ENCODE results near the gene LEF1. TPM values are rescaled to one million over a fixed set of nuclear protein-coding genes. Genes with fewer than 3 reads are reported as not detected.

LEF1 gene
- total RNA-seq, 1 donor from 2014 or later = 55.0 TPM

DNA sequence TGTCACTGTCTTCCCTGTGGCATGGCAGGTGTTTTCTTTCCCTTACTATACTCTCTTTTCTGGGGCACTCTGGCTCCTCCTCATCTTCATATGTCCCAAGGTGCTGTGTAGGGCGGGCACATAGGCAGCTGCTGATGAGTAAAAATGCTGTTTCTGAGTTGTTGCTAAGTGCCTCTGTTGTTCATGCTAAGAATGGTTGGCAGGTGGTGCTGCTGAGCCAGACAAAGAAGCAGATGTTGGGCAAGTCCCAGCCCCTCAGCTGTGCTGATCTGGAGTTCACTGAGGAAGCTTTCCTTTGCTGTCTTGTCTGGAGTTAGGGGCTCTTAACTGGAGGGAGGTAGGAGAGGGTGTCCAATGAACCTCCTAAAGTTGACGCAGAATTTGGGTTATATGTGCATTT is 138.4 kb downstream of the LEF1 start:
- Mint-ChIP-seq H3K4me3 (no peak overlapping the region), H3K27me3 (ENCODE audit: low read depth) (no peaks in the 10 kb centered on the region), H3K27ac (ENCODE audit: unreplicated experiment) (peak overlapping the region; percentile 16), H3K4me1 (peaks cover 20% of the 10 kb centered on the region), H3K36me3 (ENCODE audit: low read depth) (peaks cover 12% of the 10 kb centered on the region), H3K9me3 (no peaks in the 10 kb centered on the region)
- peak; percentile 35 for DNase-seq (ENCODE audit: low read depth, low spot score)
- TF ChIP-seq, protein P1, sequence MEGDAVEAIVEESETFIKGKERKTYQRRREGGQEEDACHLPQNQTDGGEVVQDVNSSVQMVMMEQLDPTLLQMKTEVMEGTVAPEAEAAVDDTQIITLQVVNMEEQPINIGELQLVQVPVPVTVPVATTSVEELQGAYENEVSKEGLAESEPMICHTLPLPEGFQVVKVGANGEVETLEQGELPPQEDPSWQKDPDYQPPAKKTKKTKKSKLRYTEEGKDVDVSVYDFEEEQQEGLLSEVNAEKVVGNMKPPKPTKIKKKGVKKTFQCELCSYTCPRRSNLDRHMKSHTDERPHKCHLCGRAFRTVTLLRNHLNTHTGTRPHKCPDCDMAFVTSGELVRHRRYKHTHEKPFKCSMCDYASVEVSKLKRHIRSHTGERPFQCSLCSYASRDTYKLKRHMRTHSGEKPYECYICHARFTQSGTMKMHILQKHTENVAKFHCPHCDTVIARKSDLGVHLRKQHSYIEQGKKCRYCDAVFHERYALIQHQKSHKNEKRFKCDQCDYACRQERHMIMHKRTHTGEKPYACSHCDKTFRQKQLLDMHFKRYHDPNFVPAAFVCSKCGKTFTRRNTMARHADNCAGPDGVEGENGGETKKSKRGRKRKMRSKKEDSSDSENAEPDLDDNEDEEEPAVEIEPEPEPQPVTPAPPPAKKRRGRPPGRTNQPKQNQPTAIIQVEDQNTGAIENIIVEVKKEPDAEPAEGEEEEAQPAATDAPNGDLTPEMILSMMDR (conservative IDR thresholded peaks at IDR 0.05) = peak; percentile 70

DNA sequence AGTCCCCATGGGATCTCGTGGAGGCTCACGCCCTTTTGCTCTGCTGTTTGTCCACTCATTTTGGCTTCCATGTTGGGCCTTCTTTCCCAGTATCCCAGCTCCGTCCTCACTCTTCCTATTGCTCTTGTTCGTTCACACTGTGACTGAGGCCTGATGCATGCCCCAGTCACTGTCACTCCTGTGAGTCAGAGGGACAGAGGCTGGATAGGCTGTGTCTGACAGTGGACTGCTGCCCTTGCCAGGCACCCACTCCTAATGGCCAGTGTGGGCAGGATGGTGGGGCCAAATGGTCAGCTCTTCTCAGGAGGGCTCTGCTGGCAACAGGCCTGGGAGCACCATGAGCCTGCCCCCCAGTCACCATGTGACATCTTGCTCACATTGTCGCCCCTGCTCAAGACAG is 139.0 kb downstream of the LEF1 start:
- Mint-ChIP-seq H3K27me3 (ENCODE audit: low read depth) (no peaks in the 10 kb centered on the region), H3K9me3 (no peaks in the 10 kb centered on the region), H3K27ac (ENCODE audit: unreplicated experiment) (peak overlapping the region; percentile 16), H3K4me3 (no peak overlapping the region), H3K4me1 (peaks cover 17% of the 10 kb centered on the region), H3K36me3 (ENCODE audit: low read depth) (peaks cover 12% of the 10 kb centered on the region)
- DNase-seq (ENCODE audit: low read depth, low spot score) = no peak
- TF ChIP-seq, protein P1 (conservative IDR thresholded peaks at IDR 0.05) = no peak

DNA sequence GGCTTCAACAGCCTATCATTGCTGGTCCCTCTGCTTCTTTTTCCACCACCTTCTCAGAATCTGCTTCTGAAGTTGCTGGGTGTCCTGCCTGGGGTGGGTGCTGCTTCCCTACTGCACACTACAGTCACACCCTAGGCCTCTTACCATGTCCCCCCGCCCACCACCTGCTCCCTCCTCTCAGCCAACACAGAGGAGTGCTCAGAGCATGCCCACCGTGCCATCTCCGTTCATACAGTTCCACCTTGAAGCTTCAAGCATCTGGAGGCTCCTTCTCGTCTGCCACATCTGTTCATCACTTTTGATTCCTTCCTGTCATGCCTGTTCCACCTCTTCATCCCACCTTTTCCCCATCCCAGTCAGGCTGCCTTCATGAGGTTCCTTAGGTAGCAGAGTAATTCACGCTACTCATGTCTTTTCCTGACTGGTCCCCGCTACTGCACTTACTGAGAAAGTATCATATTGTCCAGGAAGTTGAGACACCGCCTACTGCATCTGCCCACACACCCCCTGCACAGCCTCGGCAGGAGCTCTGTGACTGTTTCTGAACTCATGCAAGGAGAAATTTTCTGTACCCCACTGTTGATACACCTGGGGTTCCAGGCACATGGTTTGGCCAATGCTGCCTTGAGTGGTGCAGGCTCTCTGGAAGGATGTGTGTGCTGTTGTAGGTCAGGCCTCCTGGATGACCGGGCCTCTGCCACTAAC is 139.6 kb downstream of the LEF1 start:
- TF ChIP-seq, protein P1 (conservative IDR thresholded peaks at IDR 0.05) = no peak
- Mint-ChIP-seq H3K36me3 (ENCODE audit: low read depth) (peaks cover 12% of the 10 kb centered on the region), H3K27me3 (ENCODE audit: low read depth) (no peaks in the 10 kb centered on the region), H3K4me1 (peaks cover 17% of the 10 kb centered on the region), H3K9me3 (no peaks in the 10 kb centered on the region), H3K27ac (ENCODE audit: unreplicated experiment) (peak overlapping the region; percentile 44), H3K4me3 (no peak overlapping the region)
- no peak for DNase-seq (ENCODE audit: low read depth, low spot score)

- H3K36me3 Mint-ChIP-seq (ENCODE audit: low read depth) = peaks cover 11% of the 10 kb centered on the region
Observed at GRCh38 chr4:108024878-108025165, 143.9 kb downstream of the LEF1 start.

DNA sequence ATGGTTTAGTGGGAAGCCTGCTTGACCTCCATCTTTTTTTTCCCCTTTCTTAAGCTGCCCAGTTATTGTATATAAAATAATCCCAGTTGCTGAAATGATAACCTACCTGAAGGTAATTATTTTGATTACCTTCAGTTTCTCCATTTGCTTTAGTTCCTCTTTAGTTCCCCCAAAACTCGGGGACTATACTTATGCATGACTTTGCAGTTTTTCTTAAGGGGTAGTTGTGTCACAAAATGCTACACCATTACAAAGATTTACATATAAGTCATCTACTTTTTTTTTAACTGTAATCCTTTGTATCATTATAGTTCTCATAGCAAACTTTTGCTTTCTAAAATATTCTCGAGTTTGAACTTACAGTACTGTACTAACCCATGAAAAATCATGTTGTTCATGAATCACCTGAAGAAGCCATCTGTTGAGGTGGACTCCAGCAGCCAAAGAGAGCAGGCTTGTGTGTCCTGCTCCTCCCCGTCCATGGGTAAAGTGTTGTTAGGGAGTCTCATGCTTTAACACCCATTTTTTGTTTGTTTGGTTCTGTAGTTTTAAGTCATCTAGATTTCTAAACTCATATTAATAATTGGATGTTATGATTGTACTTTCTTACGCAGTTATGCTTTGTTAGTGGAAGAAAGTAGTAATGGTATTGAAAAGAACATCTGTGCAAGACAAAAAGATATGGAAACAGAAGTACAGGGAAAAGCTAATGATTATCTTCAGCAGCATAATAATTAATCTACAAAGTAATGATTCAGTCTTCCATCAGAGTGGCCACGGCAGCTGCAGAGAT is 144.5 kb downstream of the LEF1 start:
- Mint-ChIP-seq H3K27me3 (ENCODE audit: low read depth) (no peaks in the 10 kb centered on the region), H3K4me3 (no peak overlapping the region), H3K27ac (ENCODE audit: unreplicated experiment) (no peak overlapping the region), H3K9me3 (no peaks in the 10 kb centered on the region), H3K4me1 (peaks cover 12% of the 10 kb centered on the region), H3K36me3 (ENCODE audit: low read depth) (peaks cover 12% of the 10 kb centered on the region)
- no peak for DNase-seq (ENCODE audit: low read depth, low spot score)
- TF ChIP-seq, protein P1 (conservative IDR thresholded peaks at IDR 0.05) = no peak

More at GRCh38 chr4:108024878-108025165, 143.9 kb downstream of the LEF1 start:
- Mint-ChIP-seq H3K27me3 (ENCODE audit: low read depth) (no peaks in the 10 kb centered on the region), H3K9me3 (no peaks in the 10 kb centered on the region), H3K4me3 (no peak overlapping the region), H3K27ac (ENCODE audit: unreplicated experiment) (no peak overlapping the region), H3K4me1 (peaks cover 12% of the 10 kb centered on the region)
- TF ChIP-seq, protein P1 (conservative IDR thresholded peaks at IDR 0.05) = no peak
- DNase-seq (ENCODE audit: low read depth, low spot score) = no peak

Data from neural crest cell (in vitro differentiated cells).